GM19099 (cell line): ENCODE data around the gene STPG1.

Experiments
- POLR2A ChIP-seq: IDR thresholded peaks from 3 replicates; pipeline ENCODE4 v1.6.1; 2011; ENCODE audit warnings: low read depth; ENCODE audit not compliant: insufficient read length; ENCODE audit errors: extremely low read depth

The STPG1 gene

GRCh38 chr1:24437631-24438396 lies 24.2 kb upstream of the STPG1 start:
- no peak for TF ChIP-seq POLR2A

- no peak for TF ChIP-seq POLR2A
Observed at GRCh38 chr1:24435782-24436365, 22.3 kb upstream of the STPG1 start.

GRCh38 chr1:24427545-24427862 lies 13.9 kb upstream of the STPG1 start:
- no peak for TF ChIP-seq POLR2A

- TF ChIP-seq POLR2A, result no peak
Observed at GRCh38 chr1:24426744-24427544, 13.4 kb upstream of the STPG1 start.

GRCh38 chr1:24425922-24426321 lies 12.3 kb upstream of the STPG1 start:
- no peak for TF ChIP-seq POLR2A

- no peak for TF ChIP-seq POLR2A
Observed at GRCh38 chr1:24425441-24425840, 11.9 kb upstream of the STPG1 start.

GRCh38 chr1:24424990-24425389 lies 11.4 kb upstream of the STPG1 start:
- TF ChIP-seq POLR2A, result no peak

GRCh38 chr1:24424207-24424606 lies 10.6 kb upstream of the STPG1 start:
- TF ChIP-seq POLR2A, result no peak

GRCh38 chr1:24421502-24421901 lies 7.9 kb upstream of the STPG1 start:
- TF ChIP-seq POLR2A, result no peak

GRCh38 chr1:24420547-24420946 lies 7.0 kb upstream of the STPG1 start:
- TF ChIP-seq POLR2A, result no peak

GRCh38 chr1:24418898-24419628 lies 5.5 kb upstream of the STPG1 start:
- TF ChIP-seq POLR2A, result no peak

GRCh38 chr1:24417681-24418080 lies 4.1 kb upstream of the STPG1 start:
- no peak for TF ChIP-seq POLR2A

- no peak for TF ChIP-seq POLR2A
Observed at GRCh38 chr1:24416666-24417391, 3.2 kb upstream of the STPG1 start.

GRCh38 chr1:24415910-24416665 lies 2.5 kb upstream of the STPG1 start:
- TF ChIP-seq POLR2A, result no peak
